ENCODE results near the gene SLC25A34.
A peak's percentile ranks its signal among the peaks of the same experiment; 100 is the strongest.

Gene SLC25A34

GRCh38 chr1:15733218-15733725, 2.8 kb upstream of the SLC25A34 start:
- DNase-seq (ENCODE audit: low read depth in 2 of 2): no peak

GRCh38 chr1:15733726-15734226, 2.3 kb upstream of the SLC25A34 start:
- DNase-seq (ENCODE audit: low read depth in 2 of 2): no peak

- DNase-seq (ENCODE audit: low read depth in 2 of 2): no peak
These were observed 1.8 kb upstream of the SLC25A34 start for GRCh38 chr1:15734296-15734695.

- DNase-seq (ENCODE audit: low read depth in 2 of 2): no peak
These were observed 1.2 kb upstream of the SLC25A34 start for GRCh38 chr1:15734901-15735300.

GRCh38 chr1:15735304-15736037, 587 bp upstream of the SLC25A34 start:
- DNase-seq (ENCODE audit: low read depth in 2 of 2): no peak

- no peak for DNase-seq (ENCODE audit: low read depth in 2 of 2)
These were observed 819 bp downstream of the SLC25A34 start for GRCh38 chr1:15736892-15737261.

- DNase-seq (ENCODE audit: low read depth in 2 of 2): no peak
These were observed 1.6 kb downstream of the SLC25A34 start for GRCh38 chr1:15737324-15738319.

- DNase-seq (ENCODE audit: low read depth in 2 of 2): no peak
These were observed 2.5 kb downstream of the SLC25A34 start for GRCh38 chr1:15738416-15739113.

- DNase-seq (ENCODE audit: low read depth in 2 of 2): no peak
These were observed 3.2 kb downstream of the SLC25A34 start for GRCh38 chr1:15739259-15739658.

GRCh38 chr1:15739745-15740144, 3.7 kb downstream of the SLC25A34 start:
- no peak for DNase-seq (ENCODE audit: low read depth in 2 of 2)

- DNase-seq (ENCODE audit: low read depth in 2 of 2): peak; percentile 14 to 41
These were observed 5.1 kb downstream of the SLC25A34 start for GRCh38 chr1:15740924-15741850.

- no peak for DNase-seq (ENCODE audit: low read depth in 2 of 2)
These were observed 6.3 kb downstream of the SLC25A34 start, which contains the start of gene TMEM82 for GRCh38 chr1:15742339-15742801. TMEM82 (plus strand) TSS chr1:15742499; CDS start chr1:15742560, 61 bp downstream.

- DNase-seq (ENCODE audit: low read depth in 2 of 2): no peak
These were observed 8.1 kb downstream of the SLC25A34 start for GRCh38 chr1:15744122-15744679.

GRCh38 chr1:15747378-15747777, 11.3 kb downstream of the SLC25A34 start:
- DNase-seq (ENCODE audit: low read depth in 2 of 2): no peak

GRCh38 chr1:15748264-15748663, 12.2 kb downstream of the SLC25A34 start:
- DNase-seq (ENCODE audit: low read depth in 2 of 2): no peak

GRCh38 chr1:15748690-15749398, 12.8 kb downstream of the SLC25A34 start:
- DNase-seq (ENCODE audit: low read depth in 2 of 2): no peak

- DNase-seq (ENCODE audit: low read depth in 2 of 2): no peak
These were observed 13.6 kb downstream of the SLC25A34 start for GRCh38 chr1:15749399-15750291.

- DNase-seq (ENCODE audit: low read depth in 2 of 2): no peak
These were observed 14.9 kb downstream of the SLC25A34 start for GRCh38 chr1:15750924-15751323.
